ENCODE measurements around the gene EYS.

GRCh38 chr6:64221776-64222175 lies 1485.2 kb downstream of the EYS start:
- TF ChIP-seq CTCF (IDR thresholded peaks at IDR 0.05) (no peak), EP300 (IDR thresholded peaks at IDR 0.05) (no peak)

Data from stomach (tissue), 4 donors.